ENCODE data around the gene METTL24.
"Not testable (repeated sequence)": the region's sequence is repeated elsewhere in the genome, so short reads cannot be mapped to it uniquely, and the experiment has no call there.

Gene METTL24

DNA sequence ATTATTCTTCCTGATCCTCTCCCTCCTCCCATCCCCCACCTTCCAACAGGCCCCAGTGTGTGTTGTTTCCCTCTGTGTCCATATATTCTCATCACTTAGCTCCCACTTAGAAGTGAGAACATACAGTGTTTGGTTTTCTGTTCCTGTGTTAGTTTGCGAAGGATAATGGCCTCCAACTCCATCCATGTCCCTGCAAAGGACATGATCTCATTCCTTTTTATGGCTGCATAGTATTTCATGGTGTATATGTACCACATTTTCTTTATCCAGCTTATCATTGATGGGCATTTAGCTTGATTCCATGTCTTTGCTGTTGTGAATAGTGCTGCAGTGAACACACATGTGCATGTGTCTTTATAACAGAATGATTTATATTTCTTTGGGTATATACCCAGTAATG lies 122.1 kb downstream of the METTL24 start:
- peak; percentile 52 for TF ChIP-seq ZNF8 (CRISPR knock-in tag; IDR thresholded peaks at IDR 0.05)
- not testable (repeated sequence) for ATAC-seq

DNA sequence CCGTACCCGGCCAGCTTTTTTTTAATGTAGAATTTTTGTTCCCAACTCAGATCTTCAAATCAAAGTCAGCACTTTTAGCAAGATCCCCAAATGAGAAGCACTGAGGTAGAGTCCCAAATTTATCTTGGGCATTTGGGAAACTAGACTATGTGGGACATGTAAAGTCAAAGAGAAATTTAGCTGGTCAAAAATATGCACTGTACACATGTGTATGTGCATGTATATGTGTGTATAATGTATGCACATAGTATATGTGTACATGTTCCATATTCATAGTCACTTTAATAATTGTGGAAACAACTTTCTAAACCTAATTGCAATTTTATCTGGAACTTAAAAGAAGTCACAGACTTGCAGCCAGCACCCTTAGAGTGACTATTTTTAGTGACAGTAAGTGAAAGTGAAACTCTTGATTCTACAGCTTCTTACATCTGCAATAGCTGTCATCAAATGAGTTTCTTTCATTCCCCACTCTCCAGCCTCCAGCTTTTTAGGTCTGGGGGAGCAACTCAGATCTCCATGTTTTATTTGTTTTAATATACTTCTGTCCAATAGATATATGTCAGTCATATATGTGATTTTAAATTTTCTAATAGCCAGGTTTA lies 124.3 kb downstream of the METTL24 start:
- ATAC-seq: 0 out of 3 replicates have a peak, but pooled peaks have one; percentile 40
- TF ChIP-seq ZNF565 (CRISPR knock-in tag; conservative IDR thresholded peaks at IDR 0.05; ENCODE audit: low read depth) (no peak), ZFP30 (CRISPR knock-in tag; IDR thresholded peaks at IDR 0.05) (no peak), ARNTL (CRISPR knock-in tag; IDR thresholded peaks at IDR 0.05; ENCODE audit: borderline replicate concordance, low read depth) (no peak), ZNF70 (CRISPR knock-in tag; IDR thresholded peaks at IDR 0.05) (no peak), TOX (CRISPR knock-in tag; IDR thresholded peaks at IDR 0.05; ENCODE audit: borderline replicate concordance) (no peak), RARB (CRISPR knock-in tag; IDR thresholded peaks at IDR 0.05) (no peak), BACH2 (CRISPR knock-in tag; IDR thresholded peaks at IDR 0.05; ENCODE audit: borderline replicate concordance) (no peak), OSR1 (CRISPR knock-in tag; IDR thresholded peaks at IDR 0.05) (no peak), PPARA (CRISPR knock-in tag; IDR thresholded peaks at IDR 0.05; ENCODE audit: borderline replicate concordance) (no peak), TCF4 (CRISPR knock-in tag; IDR thresholded peaks at IDR 0.05; ENCODE audit: borderline replicate concordance) (no peak), ZFP3 (CRISPR knock-in tag; IDR thresholded peaks at IDR 0.05) (no peak), ISL1 (CRISPR knock-in tag; IDR thresholded peaks at IDR 0.05) (no peak), ZNF8 (CRISPR knock-in tag; IDR thresholded peaks at IDR 0.05) (no peak)
- TF ChIP-seq, protein P1, sequence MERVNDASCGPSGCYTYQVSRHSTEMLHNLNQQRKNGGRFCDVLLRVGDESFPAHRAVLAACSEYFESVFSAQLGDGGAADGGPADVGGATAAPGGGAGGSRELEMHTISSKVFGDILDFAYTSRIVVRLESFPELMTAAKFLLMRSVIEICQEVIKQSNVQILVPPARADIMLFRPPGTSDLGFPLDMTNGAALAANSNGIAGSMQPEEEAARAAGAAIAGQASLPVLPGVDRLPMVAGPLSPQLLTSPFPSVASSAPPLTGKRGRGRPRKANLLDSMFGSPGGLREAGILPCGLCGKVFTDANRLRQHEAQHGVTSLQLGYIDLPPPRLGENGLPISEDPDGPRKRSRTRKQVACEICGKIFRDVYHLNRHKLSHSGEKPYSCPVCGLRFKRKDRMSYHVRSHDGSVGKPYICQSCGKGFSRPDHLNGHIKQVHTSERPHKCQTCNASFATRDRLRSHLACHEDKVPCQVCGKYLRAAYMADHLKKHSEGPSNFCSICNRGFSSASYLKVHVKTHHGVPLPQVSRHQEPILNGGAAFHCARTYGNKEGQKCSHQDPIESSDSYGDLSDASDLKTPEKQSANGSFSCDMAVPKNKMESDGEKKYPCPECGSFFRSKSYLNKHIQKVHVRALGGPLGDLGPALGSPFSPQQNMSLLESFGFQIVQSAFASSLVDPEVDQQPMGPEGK (CRISPR knock-in tag; IDR thresholded peaks at IDR 0.05; ENCODE audit: borderline replicate concordance): no peak
- TF ChIP-seq, protein P2, sequence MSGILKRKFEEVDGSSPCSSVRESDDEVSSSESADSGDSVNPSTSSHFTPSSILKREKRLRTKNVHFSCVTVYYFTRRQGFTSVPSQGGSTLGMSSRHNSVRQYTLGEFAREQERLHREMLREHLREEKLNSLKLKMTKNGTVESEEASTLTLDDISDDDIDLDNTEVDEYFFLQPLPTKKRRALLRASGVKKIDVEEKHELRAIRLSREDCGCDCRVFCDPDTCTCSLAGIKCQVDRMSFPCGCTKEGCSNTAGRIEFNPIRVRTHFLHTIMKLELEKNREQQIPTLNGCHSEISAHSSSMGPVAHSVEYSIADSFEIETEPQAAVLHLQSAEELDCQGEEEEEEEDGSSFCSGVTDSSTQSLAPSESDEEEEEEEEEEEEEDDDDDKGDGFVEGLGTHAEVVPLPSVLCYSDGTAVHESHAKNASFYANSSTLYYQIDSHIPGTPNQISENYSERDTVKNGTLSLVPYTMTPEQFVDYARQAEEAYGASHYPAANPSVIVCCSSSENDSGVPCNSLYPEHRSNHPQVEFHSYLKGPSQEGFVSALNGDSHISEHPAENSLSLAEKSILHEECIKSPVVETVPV (CRISPR knock-in tag; IDR thresholded peaks at IDR 0.05): no peak
- TF ChIP-seq, protein P3, sequence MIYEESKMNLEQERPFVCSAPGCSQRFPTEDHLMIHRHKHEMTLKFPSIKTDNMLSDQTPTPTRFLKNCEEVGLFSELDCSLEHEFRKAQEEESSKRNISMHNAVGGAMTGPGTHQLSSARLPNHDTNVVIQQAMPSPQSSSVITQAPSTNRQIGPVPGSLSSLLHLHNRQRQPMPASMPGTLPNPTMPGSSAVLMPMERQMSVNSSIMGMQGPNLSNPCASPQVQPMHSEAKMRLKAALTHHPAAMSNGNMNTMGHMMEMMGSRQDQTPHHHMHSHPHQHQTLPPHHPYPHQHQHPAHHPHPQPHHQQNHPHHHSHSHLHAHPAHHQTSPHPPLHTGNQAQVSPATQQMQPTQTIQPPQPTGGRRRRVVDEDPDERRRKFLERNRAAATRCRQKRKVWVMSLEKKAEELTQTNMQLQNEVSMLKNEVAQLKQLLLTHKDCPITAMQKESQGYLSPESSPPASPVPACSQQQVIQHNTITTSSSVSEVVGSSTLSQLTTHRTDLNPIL (CRISPR knock-in tag; IDR thresholded peaks at IDR 0.05; ENCODE audit: low read depth): no peak
- TF ChIP-seq, protein P4, sequence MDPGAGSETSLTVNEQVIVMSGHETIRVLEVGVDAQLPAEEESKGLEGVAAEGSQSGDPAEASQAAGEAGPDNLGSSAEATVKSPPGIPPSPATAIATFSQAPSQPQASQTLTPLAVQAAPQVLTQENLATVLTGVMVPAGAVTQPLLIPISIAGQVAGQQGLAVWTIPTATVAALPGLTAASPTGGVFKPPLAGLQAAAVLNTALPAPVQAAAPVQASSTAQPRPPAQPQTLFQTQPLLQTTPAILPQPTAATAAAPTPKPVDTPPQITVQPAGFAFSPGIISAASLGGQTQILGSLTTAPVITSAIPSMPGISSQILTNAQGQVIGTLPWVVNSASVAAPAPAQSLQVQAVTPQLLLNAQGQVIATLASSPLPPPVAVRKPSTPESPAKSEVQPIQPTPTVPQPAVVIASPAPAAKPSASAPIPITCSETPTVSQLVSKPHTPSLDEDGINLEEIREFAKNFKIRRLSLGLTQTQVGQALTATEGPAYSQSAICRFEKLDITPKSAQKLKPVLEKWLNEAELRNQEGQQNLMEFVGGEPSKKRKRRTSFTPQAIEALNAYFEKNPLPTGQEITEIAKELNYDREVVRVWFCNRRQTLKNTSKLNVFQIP (CRISPR knock-in tag; IDR thresholded peaks at IDR 0.05; ENCODE audit: borderline replicate concordance, low read depth): no peak

DNA sequence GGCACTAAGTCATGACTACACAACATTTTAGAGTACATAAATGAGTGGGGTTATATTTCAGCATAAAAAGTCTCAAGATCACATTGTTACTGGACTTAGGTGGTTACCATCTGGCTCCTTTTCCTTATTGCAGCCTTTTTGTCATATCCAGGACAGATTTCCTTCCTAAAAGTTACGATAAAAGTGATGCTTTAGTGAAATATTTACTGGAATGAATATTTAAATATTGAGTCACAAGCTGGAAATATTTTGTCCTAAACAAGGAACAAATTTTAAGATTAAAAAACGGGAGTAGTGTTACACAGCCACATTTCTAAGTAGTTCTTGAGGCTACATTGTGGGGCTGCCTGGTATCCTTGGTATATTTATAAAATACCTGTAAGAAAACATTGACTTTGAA lies 125.7 kb downstream of the METTL24 start:
- no peak for TF ChIP-seq ZFP30 (CRISPR knock-in tag; IDR thresholded peaks at IDR 0.05)
- TF ChIP-seq, protein P1 (CRISPR knock-in tag; IDR thresholded peaks at IDR 0.05; ENCODE audit: borderline replicate concordance): no peak
- TF ChIP-seq, protein P4 (CRISPR knock-in tag; IDR thresholded peaks at IDR 0.05; ENCODE audit: borderline replicate concordance, low read depth): no peak
- no peak for TF ChIP-seq CSDC2 (CRISPR knock-in tag; IDR thresholded peaks at IDR 0.05)
- TF ChIP-seq ZNF70 (CRISPR knock-in tag; IDR thresholded peaks at IDR 0.05): no peak
- no peak for TF ChIP-seq PPARA (CRISPR knock-in tag; IDR thresholded peaks at IDR 0.05; ENCODE audit: borderline replicate concordance)
- TF ChIP-seq ZFP3 (CRISPR knock-in tag; IDR thresholded peaks at IDR 0.05): no peak
- no peak for TF ChIP-seq ZNF565 (CRISPR knock-in tag; conservative IDR thresholded peaks at IDR 0.05; ENCODE audit: low read depth)
- no peak for TF ChIP-seq SNAI2 (CRISPR knock-in tag; IDR thresholded peaks at IDR 0.05)
- no peak for TF ChIP-seq ARNTL (CRISPR knock-in tag; IDR thresholded peaks at IDR 0.05; ENCODE audit: borderline replicate concordance, low read depth)
- TF ChIP-seq, protein P5, sequence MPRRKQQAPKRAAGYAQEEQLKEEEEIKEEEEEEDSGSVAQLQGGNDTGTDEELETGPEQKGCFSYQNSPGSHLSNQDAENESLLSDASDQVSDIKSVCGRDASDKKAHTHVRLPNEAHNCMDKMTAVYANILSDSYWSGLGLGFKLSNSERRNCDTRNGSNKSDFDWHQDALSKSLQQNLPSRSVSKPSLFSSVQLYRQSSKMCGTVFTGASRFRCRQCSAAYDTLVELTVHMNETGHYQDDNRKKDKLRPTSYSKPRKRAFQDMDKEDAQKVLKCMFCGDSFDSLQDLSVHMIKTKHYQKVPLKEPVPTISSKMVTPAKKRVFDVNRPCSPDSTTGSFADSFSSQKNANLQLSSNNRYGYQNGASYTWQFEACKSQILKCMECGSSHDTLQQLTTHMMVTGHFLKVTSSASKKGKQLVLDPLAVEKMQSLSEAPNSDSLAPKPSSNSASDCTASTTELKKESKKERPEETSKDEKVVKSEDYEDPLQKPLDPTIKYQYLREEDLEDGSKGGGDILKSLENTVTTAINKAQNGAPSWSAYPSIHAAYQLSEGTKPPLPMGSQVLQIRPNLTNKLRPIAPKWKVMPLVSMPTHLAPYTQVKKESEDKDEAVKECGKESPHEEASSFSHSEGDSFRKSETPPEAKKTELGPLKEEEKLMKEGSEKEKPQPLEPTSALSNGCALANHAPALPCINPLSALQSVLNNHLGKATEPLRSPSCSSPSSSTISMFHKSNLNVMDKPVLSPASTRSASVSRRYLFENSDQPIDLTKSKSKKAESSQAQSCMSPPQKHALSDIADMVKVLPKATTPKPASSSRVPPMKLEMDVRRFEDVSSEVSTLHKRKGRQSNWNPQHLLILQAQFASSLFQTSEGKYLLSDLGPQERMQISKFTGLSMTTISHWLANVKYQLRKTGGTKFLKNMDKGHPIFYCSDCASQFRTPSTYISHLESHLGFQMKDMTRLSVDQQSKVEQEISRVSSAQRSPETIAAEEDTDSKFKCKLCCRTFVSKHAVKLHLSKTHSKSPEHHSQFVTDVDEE (CRISPR knock-in tag; IDR thresholded peaks at IDR 0.05): no peak
- peak; percentile 75 for ATAC-seq

Measured in SK-N-SH treated with all-trans-retinoic acid at 6 μM for 48 hours (cell line).